Nephron progenitor cell (in vitro differentiated cells): ENCODE data around the gene DRAP1.

Source experiments
- DNase-seq: peaks from one replicate; pipeline ENCODE4 v3.0.0; 2021
- H3K27ac Mint-ChIP-seq: 2 replicates; pipeline ENCODE4 v1.8.0; 2021; ENCODE audit warnings: mild to moderate bottlenecking, moderate library complexity, mixed read lengths
- H3K27me3 Mint-ChIP-seq: 2 replicates; pipeline ENCODE4 v1.8.0; 2021; ENCODE audit warnings: mild to moderate bottlenecking, low read depth, mixed read lengths; ENCODE audit not compliant: poor library complexity
- H3K36me3 Mint-ChIP-seq: 2 replicates; pipeline ENCODE4 v1.8.0; 2021; ENCODE audit warnings: low read depth, mixed read lengths
- H3K4me1 Mint-ChIP-seq: 2 replicates; pipeline ENCODE4 v1.8.0; 2021; ENCODE audit warnings: mixed read lengths
- H3K4me3 Mint-ChIP-seq: 2 replicates; pipeline ENCODE4 v1.8.0; 2021; ENCODE audit warnings: mild to moderate bottlenecking, moderate library complexity, mixed read lengths
- H3K9me3 Mint-ChIP-seq: 2 replicates; pipeline ENCODE4 v1.8.0; 2021; ENCODE audit warnings: mild to moderate bottlenecking, moderate library complexity, mixed read lengths
- TF ChIP-seq, protein P1 (sequence below): fragments of 200-600 bp; sonication (generic); IDR thresholded peaks from 2 replicates; pipeline ENCODE4 v1.5.0; 2021; ENCODE audit warnings: antibody characterized with exemption

The DRAP1 gene, protein sequence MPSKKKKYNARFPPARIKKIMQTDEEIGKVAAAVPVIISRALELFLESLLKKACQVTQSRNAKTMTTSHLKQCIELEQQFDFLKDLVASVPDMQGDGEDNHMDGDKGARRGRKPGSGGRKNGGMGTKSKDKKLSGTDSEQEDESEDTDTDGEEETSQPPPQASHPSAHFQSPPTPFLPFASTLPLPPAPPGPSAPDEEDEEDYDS

DNA sequence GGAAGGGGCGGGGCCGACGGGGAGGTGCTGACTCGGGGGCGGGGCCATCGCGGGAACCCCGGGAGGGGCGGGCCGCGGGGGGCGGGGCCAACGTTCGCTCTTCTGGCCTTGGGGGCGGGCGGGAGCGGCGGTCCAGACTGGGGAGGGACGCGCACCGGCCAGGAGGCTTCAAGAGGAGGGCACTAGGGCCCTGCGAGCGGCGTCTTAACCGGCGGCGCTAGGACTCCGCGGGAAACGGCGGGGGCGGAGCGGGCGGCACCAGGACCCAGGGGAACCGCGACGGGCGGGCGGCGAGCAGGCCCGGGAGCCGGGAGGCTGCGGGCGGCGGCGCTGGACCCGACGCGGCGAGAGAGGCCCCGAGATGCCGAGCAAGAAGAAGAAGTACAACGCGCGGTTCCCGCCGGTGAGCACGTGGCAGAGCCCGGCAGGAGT lies at the start of gene DRAP1:
Gene DRAP1, plus strand, starts transcription at position 286 of the 432 bp plus-strand sequence. Its CDS starts 76 bp downstream, at position 362.
- Mint-ChIP-seq H3K4me3 (peak within 1 kb of the TSS; percentile 88), H3K36me3 (peaks cover 26% of the 10 kb centered on the region), H3K4me1 (peaks cover 31% of the 10 kb centered on the region), H3K27me3 (no peaks in the 10 kb centered on the region), H3K9me3 (no peaks in the 10 kb centered on the region), H3K27ac (no peak within 1 kb of the TSS)
- TF ChIP-seq, protein P1, sequence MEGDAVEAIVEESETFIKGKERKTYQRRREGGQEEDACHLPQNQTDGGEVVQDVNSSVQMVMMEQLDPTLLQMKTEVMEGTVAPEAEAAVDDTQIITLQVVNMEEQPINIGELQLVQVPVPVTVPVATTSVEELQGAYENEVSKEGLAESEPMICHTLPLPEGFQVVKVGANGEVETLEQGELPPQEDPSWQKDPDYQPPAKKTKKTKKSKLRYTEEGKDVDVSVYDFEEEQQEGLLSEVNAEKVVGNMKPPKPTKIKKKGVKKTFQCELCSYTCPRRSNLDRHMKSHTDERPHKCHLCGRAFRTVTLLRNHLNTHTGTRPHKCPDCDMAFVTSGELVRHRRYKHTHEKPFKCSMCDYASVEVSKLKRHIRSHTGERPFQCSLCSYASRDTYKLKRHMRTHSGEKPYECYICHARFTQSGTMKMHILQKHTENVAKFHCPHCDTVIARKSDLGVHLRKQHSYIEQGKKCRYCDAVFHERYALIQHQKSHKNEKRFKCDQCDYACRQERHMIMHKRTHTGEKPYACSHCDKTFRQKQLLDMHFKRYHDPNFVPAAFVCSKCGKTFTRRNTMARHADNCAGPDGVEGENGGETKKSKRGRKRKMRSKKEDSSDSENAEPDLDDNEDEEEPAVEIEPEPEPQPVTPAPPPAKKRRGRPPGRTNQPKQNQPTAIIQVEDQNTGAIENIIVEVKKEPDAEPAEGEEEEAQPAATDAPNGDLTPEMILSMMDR = no peak
- peak; percentile 100 for DNase-seq

DNA sequence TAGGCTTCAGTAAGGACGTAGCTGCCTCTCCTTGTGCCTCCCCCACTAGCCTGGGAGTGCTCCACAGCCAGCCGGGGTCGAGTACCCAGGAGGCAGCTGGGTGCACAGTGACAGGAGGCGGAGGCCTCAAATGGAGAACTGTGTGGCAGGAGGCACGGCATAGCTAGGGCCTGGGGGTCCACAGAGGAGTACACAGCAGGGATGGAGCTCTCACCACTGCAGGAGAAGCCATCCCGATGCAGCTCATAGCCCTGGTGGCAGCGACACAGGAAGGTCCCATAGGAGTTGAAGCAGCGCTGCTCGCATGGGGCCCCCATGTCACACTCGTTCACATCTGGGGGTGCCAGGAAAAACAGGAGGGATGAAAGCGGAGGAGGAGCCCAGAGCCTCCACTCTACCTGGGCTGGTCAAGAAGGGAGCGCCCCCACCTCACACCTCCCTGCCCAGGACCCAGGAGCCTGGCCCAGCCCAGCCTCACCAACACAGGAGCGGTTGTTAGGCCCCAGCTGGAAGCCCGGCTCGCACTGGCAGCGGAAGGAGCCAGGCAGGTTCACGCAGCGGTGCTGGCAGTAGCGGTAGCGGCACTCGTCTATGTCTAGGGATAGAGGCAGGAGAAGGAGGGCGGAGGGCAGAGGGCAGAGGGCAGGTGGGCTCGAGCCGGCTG lies 49.5 kb upstream of the DRAP1 start:
- no peak for DNase-seq
- H3K36me3 Mint-ChIP-seq = peaks cover 7% of the 10 kb centered on the region
- TF ChIP-seq, protein P1 = no peak
- no peak overlapping the region for H3K4me3 Mint-ChIP-seq
- H3K4me1 Mint-ChIP-seq = peaks cover 46% of the 10 kb centered on the region
- peak overlapping the region; percentile 73 for H3K27ac Mint-ChIP-seq
- no peaks in the 10 kb centered on the region for H3K9me3 Mint-ChIP-seq
- no peaks in the 10 kb centered on the region for H3K27me3 Mint-ChIP-seq

DNA sequence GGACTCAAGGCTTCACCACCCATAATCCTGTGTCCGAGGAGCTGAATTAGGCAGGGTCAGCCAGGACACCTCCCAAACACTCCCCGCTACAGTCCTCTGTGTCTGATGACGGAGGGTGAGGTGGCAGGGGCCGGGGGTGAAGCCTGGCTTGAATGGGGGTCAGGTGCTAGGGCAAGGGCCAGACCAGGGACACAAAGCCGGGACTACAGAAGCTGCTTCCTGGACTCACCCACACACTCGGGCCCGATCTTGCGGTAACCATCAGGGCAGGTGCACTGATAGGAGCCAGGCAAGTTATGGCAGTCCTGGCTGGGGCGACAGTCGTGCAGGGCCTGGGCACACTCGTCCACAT lies 48.9 kb upstream of the DRAP1 start:
- Mint-ChIP-seq H3K9me3 (no peaks in the 10 kb centered on the region), H3K36me3 (peaks cover 7% of the 10 kb centered on the region), H3K27me3 (no peaks in the 10 kb centered on the region), H3K4me1 (peaks cover 46% of the 10 kb centered on the region), H3K27ac (no peak overlapping the region), H3K4me3 (peak overlapping the region; percentile 85)
- no peak for DNase-seq
- TF ChIP-seq, protein P1 = no peak

DNA sequence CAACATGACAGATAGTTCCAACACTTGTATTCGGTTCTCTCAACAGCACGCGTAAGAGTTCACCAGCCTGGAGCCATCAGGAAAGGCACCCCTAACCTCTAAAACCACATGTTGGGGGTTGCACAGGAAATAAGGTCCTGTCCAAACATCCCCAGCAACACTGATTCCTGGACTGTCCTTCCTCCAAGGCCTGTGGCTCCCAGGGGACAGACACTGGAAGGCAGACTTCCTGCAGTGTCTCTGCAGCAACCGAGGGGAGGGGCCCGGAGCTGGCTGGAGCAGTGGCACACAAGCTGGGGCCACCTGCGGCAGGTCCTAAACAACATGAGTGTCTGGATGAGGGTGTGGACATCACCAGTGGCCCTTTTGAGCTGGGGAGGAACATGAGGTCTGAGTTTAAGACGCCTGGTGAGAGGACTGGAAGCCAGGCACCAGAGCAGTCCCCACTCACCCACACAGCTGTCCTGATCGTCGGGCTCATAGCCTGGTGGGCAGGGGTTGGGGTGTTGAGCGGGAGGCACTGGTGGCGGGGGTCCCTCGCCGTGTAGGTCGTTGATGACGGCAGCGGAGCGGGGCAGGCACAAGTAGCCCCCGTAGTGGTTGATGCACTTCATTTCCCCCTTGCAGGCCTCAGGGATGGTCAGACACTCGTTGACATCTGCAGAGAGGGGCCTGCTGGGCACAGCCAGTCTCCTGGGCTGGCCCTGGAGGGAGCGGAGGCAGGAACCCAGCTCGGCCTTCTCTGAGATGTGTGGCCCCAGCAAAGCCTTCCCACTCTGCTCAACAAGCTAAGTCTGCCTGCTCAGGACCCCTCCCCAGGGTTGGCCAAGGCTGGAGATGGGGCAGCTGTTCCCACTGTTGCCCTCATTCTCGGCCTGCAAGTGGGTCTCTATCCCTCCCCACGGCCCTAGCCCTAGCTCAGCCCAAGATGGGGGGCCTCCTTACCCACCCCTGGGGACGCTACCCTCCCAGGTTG lies 48.2 kb upstream of the DRAP1 start:
- H3K36me3 Mint-ChIP-seq = peaks cover 7% of the 10 kb centered on the region
- no peaks in the 10 kb centered on the region for H3K9me3 Mint-ChIP-seq
- peak; percentile 48 for DNase-seq
- TF ChIP-seq, protein P1 = no peak
- H3K27me3 Mint-ChIP-seq = no peaks in the 10 kb centered on the region
- H3K4me1 Mint-ChIP-seq = peaks cover 46% of the 10 kb centered on the region
- H3K4me3 Mint-ChIP-seq = peak overlapping the region; percentile 85
- peak overlapping the region; percentile 75 for H3K27ac Mint-ChIP-seq

DNA sequence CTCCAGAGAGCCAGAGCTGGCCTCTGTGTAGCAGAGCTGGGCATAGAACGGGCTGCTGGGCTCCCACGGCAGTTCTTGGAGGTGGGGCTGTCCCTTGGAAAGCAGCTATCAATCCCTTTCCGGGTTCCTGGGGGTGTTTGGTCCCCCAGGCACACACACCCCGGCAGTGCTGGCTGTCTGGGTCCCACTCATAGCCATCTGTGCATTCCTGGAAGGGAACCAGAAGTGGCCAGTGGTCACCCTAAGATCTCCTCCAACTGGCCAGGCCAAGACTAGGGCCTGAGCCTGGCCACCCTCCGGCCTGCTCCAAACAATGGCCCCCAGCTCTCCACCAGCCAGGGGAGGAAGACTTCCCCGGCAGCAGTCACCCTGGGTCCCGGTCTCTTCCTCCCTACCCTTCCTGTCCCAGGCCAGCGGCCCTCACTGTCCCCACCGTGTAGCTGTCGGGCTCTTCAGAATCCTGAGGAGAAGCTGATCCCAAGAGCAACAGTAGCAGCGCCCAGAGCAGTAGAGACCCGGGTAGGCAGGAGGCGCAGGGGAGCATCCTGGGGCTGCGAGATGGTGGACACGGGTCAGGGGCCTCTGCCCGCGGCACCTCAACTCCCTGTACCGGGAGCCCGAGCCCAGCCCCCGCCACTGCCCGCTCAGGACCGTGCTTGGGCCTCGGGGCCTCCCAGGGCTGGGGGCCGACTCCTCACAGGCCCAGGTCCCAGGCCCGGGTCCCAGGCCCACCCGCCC lies 47.2 kb upstream of the DRAP1 start:
- TF ChIP-seq, protein P1 = no peak
- H3K27ac Mint-ChIP-seq = peak overlapping the region; percentile 61
- H3K4me1 Mint-ChIP-seq = peaks cover 45% of the 10 kb centered on the region
- H3K36me3 Mint-ChIP-seq = peaks cover 7% of the 10 kb centered on the region
- no peaks in the 10 kb centered on the region for H3K9me3 Mint-ChIP-seq
- peak overlapping the region; percentile 85 for H3K4me3 Mint-ChIP-seq
- DNase-seq = peak; percentile 54
- no peaks in the 10 kb centered on the region for H3K27me3 Mint-ChIP-seq
